ENCODE results near the gene DMD. TPM values are rescaled to one million over a fixed set of nuclear protein-coding genes. Genes with fewer than 3 reads are reported as not detected.

DMD gene
- polyA plus RNA-seq, 3 donors: 0.23 TPM; not detected in 2

DNA sequence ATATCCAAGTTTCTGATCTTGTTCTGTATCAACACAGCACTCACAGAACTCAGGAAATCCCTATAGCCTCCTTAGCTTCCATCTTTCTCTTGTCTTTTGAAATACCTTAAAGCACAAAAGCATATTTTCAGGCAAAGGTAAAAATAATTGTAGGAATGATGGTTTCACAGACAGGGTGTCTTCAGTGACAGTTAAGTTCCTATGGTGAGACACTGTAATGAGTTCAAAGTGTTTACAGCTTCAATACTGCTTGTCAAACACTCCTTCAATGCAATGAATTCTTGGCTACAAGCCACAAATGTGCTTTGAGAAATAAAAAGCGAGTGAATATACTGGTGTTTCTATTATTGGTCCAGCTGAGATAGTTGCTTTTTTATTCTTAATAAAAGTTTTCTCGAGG, 466.0 kb downstream of the DMD start:
- no peak overlapping the region for H2AFZ ChIP-seq (ENCODE audit: insufficient read depth, low read depth, low read length, poor library complexity, severe bottlenecking)
- no peak overlapping the region for H3K4me2 ChIP-seq (replicated peaks; ENCODE audit: extremely low read depth, low read length, poor library complexity, severe bottlenecking)
- H3K4me1 ChIP-seq (ENCODE audit: control insufficient read depth in 1 of 2, insufficient read depth in 2 of 2, low read length in 2 of 2): no peaks in the 10 kb centered on the region
- DNase-seq: no peak
- WGBS (ENCODE audit: insufficient coverage): no CpG with 5 or more reads among the region's 2 CpGs
- H3K4me3 ChIP-seq (replicated peaks in 1 of 3; ENCODE audit: low read depth in 2 of 3, low read length in 3 of 3): no peak overlapping the region
- Mint-ChIP-seq H3K27me3 (ENCODE audit: low read depth in 3 of 3) (no peaks in the 10 kb centered on the region), H3K4me1 (no peaks in the 10 kb centered on the region), H3K27ac (no peak overlapping the region), H3K4me3 (no peak overlapping the region), H3K36me3 (no peaks in the 10 kb centered on the region), H3K9me3 (peaks cover 0 to 3% (median 1%) of the 10 kb centered on the region in 7 donors)
- H3K9ac ChIP-seq (ENCODE audit: insufficient read depth, low read length, poor library complexity, severe bottlenecking): no peak overlapping the region
- no peaks in the 10 kb centered on the region for H3K79me2 ChIP-seq (ENCODE audit: insufficient read depth, low read length)
- no peaks in the 10 kb centered on the region for H3K9me3 ChIP-seq (replicated peaks in 1 of 2; ENCODE audit: control insufficient read depth in 1 of 2, insufficient read depth in 1 of 2, low read length in 2 of 2)
- TF ChIP-seq, protein P1, sequence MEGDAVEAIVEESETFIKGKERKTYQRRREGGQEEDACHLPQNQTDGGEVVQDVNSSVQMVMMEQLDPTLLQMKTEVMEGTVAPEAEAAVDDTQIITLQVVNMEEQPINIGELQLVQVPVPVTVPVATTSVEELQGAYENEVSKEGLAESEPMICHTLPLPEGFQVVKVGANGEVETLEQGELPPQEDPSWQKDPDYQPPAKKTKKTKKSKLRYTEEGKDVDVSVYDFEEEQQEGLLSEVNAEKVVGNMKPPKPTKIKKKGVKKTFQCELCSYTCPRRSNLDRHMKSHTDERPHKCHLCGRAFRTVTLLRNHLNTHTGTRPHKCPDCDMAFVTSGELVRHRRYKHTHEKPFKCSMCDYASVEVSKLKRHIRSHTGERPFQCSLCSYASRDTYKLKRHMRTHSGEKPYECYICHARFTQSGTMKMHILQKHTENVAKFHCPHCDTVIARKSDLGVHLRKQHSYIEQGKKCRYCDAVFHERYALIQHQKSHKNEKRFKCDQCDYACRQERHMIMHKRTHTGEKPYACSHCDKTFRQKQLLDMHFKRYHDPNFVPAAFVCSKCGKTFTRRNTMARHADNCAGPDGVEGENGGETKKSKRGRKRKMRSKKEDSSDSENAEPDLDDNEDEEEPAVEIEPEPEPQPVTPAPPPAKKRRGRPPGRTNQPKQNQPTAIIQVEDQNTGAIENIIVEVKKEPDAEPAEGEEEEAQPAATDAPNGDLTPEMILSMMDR (IDR thresholded peaks at IDR 0.05): no peak
- no peaks in the 10 kb centered on the region for H3K27me3 ChIP-seq (ENCODE audit: control insufficient read depth in 2 of 2, insufficient read depth in 2 of 2, low read length in 2 of 2)
- H4K20me1 ChIP-seq (ENCODE audit: insufficient read depth, low read length): no peaks in the 10 kb centered on the region
- H3K36me3 ChIP-seq (replicated peaks in 1 of 2; ENCODE audit: control insufficient read depth in 1 of 2, insufficient read depth in 2 of 2, low read length in 2 of 2): no peaks in the 10 kb centered on the region
- intact Hi-C loops (cut with micrococcal nuclease): no loop called here
- no peak overlapping the region for H3K27ac ChIP-seq (ENCODE audit: low read depth in 1 of 2, low read length in 2 of 2)

DNA sequence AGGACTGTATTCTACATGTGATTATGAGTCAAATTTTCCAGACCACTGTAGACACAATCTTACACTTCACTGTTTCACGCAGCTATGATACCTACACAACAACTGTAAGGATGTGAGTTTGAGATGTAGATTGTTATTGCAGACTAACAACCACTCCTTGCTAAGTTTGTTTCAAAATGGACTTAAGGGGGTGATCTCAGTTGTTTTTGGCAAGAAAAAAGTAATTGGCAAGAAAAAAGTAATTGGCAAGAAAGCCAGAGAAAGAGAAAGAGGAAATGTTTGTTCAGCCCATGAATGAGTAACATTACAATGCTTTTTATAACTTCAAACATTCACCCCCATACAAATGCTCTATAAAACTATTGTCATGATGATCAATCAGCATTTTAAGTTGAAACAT, 466.4 kb downstream of the DMD start:
- Histone ChIP-seq H3K4me3 (replicated peaks in 1 of 3; ENCODE audit: low read depth in 2 of 3, low read length in 3 of 3) (no peak overlapping the region), H3K9me3 (replicated peaks in 1 of 2; ENCODE audit: control insufficient read depth in 1 of 2, insufficient read depth in 1 of 2, low read length in 2 of 2) (no peaks in the 10 kb centered on the region), H3K27me3 (ENCODE audit: control insufficient read depth in 2 of 2, insufficient read depth in 2 of 2, low read length in 2 of 2) (no peaks in the 10 kb centered on the region), H3K36me3 (replicated peaks in 1 of 2; ENCODE audit: control insufficient read depth in 1 of 2, insufficient read depth in 2 of 2, low read length in 2 of 2) (no peaks in the 10 kb centered on the region), H3K9ac (ENCODE audit: insufficient read depth, low read length, poor library complexity, severe bottlenecking) (no peak overlapping the region), H3K4me2 (replicated peaks; ENCODE audit: extremely low read depth, low read length, poor library complexity, severe bottlenecking) (no peak overlapping the region), H3K4me1 (ENCODE audit: control insufficient read depth in 1 of 2, insufficient read depth in 2 of 2, low read length in 2 of 2) (no peaks in the 10 kb centered on the region), H3K79me2 (ENCODE audit: insufficient read depth, low read length) (no peaks in the 10 kb centered on the region), H2AFZ (ENCODE audit: insufficient read depth, low read depth, low read length, poor library complexity, severe bottlenecking) (no peak overlapping the region), H4K20me1 (ENCODE audit: insufficient read depth, low read length) (no peaks in the 10 kb centered on the region), H3K27ac (ENCODE audit: low read depth in 1 of 2, low read length in 2 of 2) (no peak overlapping the region)
- H3K4me3 Mint-ChIP-seq: no peak overlapping the region
- no peaks in the 10 kb centered on the region for H3K36me3 Mint-ChIP-seq
- no peaks in the 10 kb centered on the region for H3K4me1 Mint-ChIP-seq
- intact Hi-C loops (cut with micrococcal nuclease): no loop called here
- H3K27me3 Mint-ChIP-seq (ENCODE audit: low read depth in 3 of 3): no peaks in the 10 kb centered on the region
- no peak overlapping the region for H3K27ac Mint-ChIP-seq
- peaks cover 0 to 3% (median 1%) of the 10 kb centered on the region in 7 donors for H3K9me3 Mint-ChIP-seq
- TF ChIP-seq, protein P1 (IDR thresholded peaks at IDR 0.05): no peak
- no peak for DNase-seq
- no CpG with 5 or more reads among the region's 1 CpG for WGBS (ENCODE audit: insufficient coverage)

Data from CD14-positive monocyte (primary cell).